ENCODE data around the gene SMAD7.

Gene SMAD7

GRCh38 chr18:48959921-48960920 lies 9.5 kb upstream of the SMAD7 start:
- DNase-seq (ENCODE audit: low spot score), result no peak

- no peak for DNase-seq (ENCODE audit: low spot score)
Measured at GRCh38 chr18:48959551-48959920, 8.8 kb upstream of the SMAD7 start.

GRCh38 chr18:48958951-48959350 lies 8.2 kb upstream of the SMAD7 start:
- no peak for DNase-seq (ENCODE audit: low spot score)

- no peak for DNase-seq (ENCODE audit: low spot score)
Measured at GRCh38 chr18:48957616-48958015, 6.9 kb upstream of the SMAD7 start.

- no peak for DNase-seq (ENCODE audit: low spot score)
Measured at GRCh38 chr18:48957136-48957535, 6.4 kb upstream of the SMAD7 start.

- no peak for DNase-seq (ENCODE audit: low spot score)
Measured at GRCh38 chr18:48956356-48956755, 5.6 kb upstream of the SMAD7 start.

GRCh38 chr18:48955830-48956261 lies 5.1 kb upstream of the SMAD7 start:
- DNase-seq (ENCODE audit: low spot score), result no peak

- no peak for DNase-seq (ENCODE audit: low spot score)
Measured at GRCh38 chr18:48954886-48955819, 4.4 kb upstream of the SMAD7 start.

- DNase-seq (ENCODE audit: low spot score), result no peak
Measured at GRCh38 chr18:48953104-48953706, 2.4 kb upstream of the SMAD7 start.

GRCh38 chr18:48952287-48953103 lies 1.7 kb upstream of the SMAD7 start:
- DNase-seq (ENCODE audit: low spot score), result peak; percentile 69

- peak; percentile 80 for DNase-seq (ENCODE audit: low spot score)
Measured at GRCh38 chr18:48951448-48952286, 902 bp upstream of the SMAD7 start.

GRCh38 chr18:48949606-48950535 lies 894 bp downstream of the SMAD7 start:
- DNase-seq (ENCODE audit: low spot score), result no peak

- no peak for DNase-seq (ENCODE audit: low spot score)
Measured at GRCh38 chr18:48949050-48949605, 1.6 kb downstream of the SMAD7 start.

- DNase-seq (ENCODE audit: low spot score), result no peak
Measured at GRCh38 chr18:48948112-48949049, 2.4 kb downstream of the SMAD7 start.

GRCh38 chr18:48947560-48947959 lies 3.2 kb downstream of the SMAD7 start:
- no peak for DNase-seq (ENCODE audit: low spot score)

- DNase-seq (ENCODE audit: low spot score), result no peak
Measured at GRCh38 chr18:48947092-48947491, 3.7 kb downstream of the SMAD7 start.

GRCh38 chr18:48946329-48946835 lies 4.4 kb downstream of the SMAD7 start:
- DNase-seq (ENCODE audit: low spot score), result peak; percentile 52

- DNase-seq (ENCODE audit: low spot score), result no peak
Measured at GRCh38 chr18:48945953-48946217, 4.9 kb downstream of the SMAD7 start.
